NCI-H2227 (cell line): ENCODE measurements around the gene PNMA1.

Experiments
- DNase-seq: peaks from one replicate; lab custom pipeline; 2025; ENCODE audit not compliant: unreplicated experiment; lab: John Stamatoyannopoulos, UW

Gene PNMA1

DNA sequence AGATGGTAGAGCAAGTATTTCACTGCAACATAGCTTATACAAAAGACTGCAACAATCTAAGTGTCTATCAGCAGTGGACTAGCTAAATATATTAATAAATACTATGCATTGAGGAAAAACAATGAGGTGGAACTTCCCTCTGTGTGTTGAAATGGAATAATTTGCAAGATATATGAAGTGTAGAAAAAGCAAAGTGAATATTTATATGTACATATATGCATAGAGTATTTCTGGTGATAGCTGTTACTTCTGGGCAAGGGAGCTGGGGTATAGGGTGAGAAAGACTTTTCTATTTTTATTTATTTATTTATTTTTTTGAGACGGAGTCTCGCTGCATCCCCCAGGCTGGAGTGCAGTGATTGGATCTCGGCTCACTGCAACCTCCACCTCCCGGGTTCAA is 35.5 kb downstream of the PNMA1 start:
- DNase-seq: no peak

DNA sequence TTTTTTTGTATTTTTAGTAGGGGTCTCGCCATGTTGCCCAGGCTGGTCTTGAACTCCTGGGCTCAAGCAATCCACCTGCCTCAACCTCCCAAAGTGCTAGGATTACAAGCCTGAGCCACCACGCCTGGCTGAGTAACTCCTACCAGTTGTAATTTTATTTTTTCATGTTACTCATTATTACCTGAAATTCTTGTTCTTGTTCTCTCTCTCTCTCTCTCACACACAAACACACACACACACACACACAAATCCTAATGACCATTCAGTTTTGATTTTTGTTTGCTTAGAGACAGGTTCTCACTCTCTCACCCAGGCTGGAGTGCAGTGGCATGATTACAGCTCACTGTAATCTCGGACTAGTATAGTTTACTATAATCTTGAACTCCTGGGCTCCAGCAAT is 39.2 kb downstream of the PNMA1 start:
- no peak for DNase-seq

GRCh38 chr14:73667854-73668253 is 46.3 kb downstream of the PNMA1 start:
- DNase-seq: no peak

DNA sequence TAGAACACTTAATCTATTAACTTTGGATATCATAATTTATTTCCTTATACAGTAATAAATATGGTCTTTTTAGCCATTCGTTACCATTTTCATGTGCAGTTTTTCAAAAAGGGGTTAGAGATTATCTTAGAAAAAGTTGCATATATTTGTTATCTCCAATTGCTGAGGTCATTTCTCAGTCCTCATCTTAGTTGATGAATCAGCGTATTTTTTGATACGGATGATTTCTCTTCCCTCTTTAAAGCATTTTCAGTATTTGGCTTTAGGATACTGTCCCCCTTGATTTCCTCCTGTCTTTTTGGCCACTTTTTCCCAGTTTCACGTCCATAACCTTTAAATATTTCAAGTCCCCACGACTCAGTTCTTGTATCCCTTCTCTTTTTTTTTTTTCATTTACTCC is 47.6 kb downstream of the PNMA1 start:
- DNase-seq: no peak

DNA sequence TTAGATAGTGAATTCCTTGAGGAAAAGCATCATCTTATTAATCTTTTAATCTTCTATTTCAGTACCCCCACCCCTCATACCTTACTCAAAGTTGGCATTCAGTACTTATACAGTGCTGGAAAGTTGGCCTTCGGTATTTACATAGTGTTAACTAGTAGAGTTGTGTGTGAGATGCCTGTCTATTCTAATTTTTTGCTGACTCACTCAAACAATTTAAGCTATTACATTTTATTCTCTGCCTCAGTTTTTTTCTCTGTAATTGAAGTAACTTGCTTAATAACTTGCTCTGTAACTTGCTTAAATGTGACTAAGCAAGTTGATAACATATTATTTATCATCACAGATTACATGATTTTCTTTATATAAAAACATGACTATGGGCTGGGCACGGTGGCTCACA is 49.1 kb downstream of the PNMA1 start:
- no peak for DNase-seq

- DNase-seq: no peak
Observed at GRCh38 chr14:73663548-73664212, 50.5 kb downstream of the PNMA1 start.

DNA sequence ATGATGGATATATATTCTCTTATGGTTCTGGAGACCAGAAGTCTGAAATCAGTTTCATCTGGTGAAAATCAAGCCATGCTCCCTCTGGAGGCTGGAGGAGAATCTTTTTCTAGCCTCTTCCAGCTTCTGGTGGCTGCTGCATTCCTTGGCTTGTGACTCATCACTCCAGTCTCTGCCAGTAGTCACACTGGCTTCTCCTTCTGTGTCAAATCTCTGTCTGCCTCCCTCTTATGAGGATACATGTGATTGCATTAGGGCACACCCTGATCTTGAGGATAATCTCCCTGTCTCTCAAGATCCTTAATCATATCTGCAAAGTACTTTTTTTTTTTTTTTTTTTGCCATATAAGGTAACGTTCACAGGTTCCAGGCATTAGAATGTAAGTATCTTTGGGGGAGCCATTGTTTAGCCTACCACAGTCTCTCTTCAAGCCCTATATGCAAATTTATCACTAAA is 51.7 kb downstream of the PNMA1 start:
- no peak for DNase-seq

DNA sequence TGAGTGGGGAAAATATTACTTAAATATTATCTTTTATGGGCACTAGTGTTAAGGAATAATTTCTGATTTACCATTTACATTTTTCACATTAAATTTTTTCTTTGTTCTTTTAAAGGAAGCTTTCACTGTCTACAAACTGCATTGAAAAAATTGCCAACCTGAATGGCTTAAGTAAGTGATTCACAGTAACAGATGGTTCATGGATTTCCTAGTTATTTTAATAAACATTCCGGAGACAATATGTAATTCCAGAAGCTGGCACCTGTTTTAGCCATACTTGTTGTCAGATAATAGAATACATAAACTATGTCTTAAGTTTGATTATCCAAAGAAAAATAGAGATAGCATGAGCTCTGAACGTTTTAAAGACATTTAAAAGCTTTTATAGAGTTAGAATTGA is 52.3 kb downstream of the PNMA1 start:
- no peak for DNase-seq
